ENCODE results near the gene ROS1.
"Not testable (repeated sequence)": the region's sequence is repeated elsewhere in the genome, so short reads cannot be mapped to it uniquely, and the experiment has no call there.

The ROS1 gene

DNA sequence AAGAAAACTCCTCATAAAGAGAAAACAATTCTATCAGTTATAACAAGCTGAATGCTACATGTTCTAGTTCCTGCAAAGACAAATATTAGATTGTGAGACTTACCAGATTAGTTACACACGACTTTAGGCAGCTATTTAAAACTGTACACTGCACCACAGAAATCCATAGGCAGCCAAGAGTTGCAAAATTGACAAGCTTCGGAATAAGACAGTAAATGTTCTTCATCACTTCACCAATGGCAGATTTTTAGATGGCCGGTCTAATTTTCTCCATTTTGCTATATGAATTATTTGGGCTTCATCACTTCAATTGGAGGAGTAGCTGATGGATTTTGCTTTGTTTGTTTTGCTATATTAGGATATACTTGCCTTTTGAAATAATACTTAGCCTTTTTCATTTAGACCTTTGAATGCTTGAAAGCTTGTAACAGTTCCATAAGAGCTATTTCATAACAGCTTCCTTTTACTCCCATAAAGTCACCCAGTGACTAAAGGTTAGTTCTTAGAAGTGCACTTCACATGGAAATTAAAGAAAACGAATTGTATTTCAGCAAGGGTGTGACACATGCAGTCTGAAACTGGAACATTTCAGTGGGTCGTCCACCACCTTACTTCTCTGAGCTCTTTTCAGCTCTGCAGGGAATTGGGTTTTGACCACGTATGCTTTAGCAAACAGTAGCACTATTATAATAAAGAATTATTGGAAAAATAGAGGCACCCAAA is at the start of gene ROS1:
Gene ROS1 (minus strand): TSS at position 512 of the 723 bp plus-strand sequence. CDS start 286 bp downstream, at position 226.
- no peak for DNase-seq

DNA sequence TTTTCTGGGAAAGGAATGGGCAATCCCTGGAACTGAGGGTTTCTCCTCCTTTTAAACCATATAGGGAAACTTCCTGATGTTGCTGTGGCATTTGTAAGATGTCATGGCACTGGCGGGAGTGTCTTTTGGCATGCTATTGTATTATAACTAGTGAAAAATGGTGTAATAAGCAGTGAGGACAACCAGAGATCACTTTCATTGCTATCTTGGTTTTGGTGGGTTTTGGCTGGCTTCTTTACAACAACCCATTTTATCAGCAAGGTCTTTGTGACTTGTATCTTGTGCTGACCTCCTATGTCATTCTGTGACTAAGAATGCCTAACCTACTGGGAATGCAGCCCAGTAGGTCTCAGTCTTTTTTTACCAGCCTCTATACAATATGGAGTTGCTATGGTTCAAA is 47.7 kb upstream of the ROS1 start:
- no peak for DNase-seq

DNA sequence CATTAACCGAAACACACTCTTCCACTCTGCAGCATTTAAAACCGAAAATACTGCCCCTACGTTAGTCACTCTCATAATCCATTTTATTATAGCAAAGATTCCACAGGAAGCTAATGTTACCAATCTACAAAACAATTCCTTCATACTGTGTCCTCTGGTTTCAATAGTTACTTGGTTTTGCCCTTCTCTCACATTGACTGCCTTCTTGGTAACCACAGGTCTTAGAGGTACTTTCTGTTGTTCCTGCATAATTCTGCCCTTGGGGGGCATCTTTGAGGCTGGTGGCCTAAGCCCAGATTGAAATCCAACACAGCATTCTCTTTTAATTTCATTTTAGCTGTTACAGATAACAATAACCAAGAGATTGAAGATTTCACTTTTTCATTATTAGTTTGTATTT is 46.9 kb upstream of the ROS1 start:
- no peak for DNase-seq

DNA sequence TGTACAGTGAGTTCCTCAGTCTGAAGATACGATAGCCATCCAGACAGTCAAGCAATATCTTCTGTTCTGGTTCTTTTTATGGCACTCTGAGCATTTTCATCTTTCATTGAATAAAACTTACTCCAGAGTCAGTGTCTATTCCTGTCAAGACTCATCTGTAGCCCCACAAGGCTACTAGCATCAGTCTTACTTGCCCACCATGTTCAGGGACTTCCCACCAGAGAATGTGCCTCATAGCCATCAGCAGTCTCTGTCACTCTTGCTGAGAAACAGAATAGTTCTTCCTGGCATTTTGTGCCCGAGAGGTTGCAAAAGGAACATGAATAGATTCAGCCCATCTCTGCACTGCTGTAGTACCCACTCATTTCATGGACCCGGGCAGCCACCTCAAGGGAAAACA is 44.0 kb upstream of the ROS1 start:
- DNase-seq, result no peak

DNA sequence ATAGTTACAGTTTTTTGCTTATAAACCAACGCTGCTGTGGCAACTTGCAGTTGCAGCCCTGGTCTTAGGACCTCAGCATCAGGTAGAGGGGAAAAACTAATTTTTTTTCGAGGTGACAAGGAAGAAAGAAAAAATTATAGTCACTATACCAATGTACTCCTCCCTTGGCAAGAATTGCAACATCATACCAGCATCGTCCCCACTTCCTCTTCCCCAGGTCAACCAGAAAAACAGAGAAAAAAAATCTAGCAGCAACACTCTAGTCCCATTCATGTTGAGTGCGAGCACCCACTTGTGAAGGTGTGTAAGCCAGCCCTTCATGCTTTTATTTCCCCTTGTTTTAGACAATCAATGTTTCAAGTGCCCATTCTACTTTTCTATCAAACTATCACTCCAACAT is 43.6 kb upstream of the ROS1 start:
- DNase-seq, result no peak

DNA sequence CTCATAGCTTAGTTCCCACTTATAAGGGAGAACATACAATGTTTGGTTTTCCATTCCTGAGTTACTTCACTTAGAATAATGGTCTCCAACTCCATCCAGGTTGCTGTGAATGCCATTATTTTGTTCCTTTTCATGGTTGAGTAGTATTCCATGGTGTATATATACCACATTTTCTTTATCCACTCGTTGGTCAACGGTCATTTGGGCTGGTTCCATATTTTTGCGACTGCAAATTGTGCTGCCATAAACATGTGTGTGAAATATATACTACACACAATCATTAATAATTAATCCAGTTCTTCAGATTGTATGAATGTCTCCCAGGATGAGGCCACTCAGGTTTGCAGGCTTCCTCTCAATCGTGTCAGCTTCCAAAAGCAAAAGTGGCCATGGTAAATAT is 42.8 kb upstream of the ROS1 start:
- DNase-seq, result not testable (repeated sequence)

DNA sequence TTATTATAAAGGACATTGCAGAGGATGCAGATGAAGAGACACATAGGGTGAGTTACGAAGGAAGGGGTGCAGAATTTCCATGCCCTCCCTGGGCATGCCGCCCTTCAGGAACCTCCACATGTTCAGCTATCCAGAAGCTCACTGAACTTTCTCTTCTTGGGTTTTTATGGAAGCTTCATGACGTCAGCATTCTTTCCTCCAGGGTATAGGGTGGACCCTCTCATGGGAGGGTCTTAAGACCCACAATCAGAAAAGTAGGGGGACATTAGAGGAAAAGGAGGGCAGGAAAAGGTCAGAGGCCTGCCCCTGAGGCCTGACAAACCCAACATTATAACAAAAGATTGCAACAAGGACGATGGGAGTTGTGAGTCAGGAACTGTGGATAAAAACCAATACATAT is 42.1 kb upstream of the ROS1 start:
- DNase-seq, result no peak

DNA sequence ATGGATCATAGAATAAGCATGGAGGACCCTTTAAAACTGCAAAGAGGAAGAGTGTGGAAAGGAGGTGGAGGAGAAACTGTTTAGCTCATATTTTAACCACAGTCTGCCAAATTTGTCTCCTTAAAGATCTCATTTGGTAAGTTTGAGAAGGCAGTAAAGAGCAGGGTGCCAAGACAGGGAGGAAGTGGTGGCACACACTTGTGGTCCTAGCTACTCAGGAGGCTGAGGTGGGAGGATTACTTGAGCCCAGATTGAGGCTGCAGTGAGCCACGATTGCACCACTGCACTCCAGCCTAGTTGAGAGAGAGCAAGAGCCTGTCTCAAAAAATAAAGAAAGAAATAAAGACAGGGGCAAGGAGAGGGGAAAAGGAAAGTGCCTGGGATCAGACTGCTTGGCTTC is 39.9 kb upstream of the ROS1 start:
- DNase-seq, result no peak

DNA sequence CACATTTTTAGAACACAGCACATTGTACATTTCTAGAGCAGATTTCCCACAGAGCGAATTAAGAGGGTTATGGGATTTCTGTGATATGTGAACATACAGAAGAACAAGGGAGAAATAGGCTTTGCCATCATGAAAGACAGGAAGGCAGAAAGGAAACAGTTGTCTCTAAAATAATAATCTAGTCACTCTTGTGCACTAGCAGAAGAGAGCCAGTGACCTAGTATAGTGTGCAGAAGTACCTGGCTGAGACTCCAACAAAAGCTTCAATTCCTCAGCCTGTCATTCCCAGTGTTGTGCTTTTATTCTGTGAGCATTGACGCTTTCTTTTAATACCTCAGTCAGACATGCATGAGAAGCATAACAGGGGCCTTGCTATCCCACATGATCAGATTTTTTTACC is 39.0 kb upstream of the ROS1 start:
- DNase-seq, result no peak

DNA sequence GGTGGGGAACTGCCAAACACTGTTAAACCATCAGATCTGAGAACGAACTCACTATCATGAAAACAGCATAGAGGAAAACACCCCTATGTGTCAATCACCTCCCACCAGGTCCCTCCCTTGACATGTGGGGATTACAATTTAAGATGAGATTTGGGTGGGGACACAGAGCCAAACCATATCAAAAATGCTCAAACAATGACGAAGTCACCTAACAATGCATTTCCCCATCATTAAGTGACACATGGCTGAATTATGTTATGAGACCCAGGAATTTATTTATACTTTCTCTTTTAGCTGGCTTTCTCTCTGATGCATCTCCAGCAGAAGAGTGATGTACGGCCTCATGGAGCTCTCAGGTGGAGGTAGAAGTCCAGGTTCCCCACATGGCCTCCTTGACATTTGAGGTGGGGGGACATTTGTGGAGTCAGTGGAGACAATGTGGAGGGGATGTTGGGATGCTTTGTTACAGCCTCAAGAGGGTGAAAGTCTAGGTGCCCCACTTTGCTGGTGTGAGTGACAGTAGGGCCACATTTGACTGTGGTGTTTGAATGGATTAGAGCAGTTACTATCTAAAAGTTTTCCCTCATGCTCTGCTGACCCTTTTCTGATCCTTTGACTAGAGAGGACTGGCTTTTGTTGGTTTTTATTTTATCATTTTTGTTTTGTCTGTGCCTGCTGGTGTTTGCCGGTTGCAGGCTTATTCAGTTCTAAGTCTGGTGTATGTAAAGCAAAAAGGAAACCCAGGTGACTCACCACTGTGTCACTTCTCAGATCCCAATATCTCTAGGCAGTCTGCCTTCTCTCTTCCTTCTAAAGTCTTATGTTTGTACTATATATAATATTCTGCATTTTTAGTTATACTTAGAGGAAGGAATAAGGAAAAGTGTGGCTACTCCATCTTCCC is 38.3 kb upstream of the ROS1 start:
- no peak for DNase-seq

DNA sequence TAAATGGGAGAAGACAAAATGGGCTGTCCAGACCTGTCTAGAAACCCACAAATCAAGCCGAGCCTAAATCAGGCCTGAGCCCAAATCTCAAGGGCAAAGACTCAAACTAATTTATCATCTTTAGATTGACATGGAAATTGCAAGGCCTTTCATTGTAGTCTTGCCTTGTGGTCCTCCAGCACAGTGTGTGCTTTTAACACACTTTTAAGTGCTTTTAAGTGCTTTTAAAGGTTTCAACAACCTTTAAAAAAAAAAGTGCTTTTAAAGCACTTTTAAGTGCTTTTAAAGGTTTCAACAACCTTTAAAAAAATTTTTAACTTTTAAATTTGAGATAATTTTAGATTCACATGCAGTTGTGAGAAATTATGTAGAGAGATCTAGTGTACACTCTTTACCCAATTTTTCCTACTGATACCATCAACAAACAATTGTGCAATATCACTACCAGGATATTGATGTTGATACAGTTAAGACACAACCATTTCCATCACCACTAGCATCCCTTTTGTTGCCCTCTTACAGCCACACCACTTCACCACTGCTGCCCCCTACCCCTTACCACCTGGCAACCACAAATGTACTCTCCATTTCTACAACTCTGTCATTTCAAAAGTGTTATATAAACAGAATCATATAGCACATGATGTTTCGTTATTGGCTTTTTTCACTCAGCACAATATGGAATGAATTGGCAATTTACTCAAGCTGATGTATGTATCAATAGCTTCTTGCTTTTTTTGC is 33.6 kb upstream of the ROS1 start:
- no peak for DNase-seq

DNA sequence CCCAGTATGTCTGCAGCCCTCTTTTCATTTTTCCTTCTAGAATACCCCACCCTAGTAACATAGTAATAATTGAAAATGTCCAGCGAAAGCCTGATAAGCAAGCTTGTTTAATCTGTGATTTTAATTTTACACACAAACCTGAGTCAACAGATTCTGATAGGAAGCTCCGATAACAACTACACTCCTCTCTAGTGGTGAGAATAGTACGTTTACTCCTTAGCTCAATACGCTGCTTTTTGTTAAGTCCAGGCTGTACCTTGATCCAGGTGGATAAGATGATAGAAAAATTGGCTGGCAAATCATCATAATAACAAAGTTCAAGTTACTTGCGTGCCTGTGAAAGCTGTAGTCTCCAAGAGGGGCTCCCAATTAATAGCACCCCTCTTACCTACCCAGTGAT is 31.3 kb upstream of the ROS1 start:
- DNase-seq, result no peak

DNA sequence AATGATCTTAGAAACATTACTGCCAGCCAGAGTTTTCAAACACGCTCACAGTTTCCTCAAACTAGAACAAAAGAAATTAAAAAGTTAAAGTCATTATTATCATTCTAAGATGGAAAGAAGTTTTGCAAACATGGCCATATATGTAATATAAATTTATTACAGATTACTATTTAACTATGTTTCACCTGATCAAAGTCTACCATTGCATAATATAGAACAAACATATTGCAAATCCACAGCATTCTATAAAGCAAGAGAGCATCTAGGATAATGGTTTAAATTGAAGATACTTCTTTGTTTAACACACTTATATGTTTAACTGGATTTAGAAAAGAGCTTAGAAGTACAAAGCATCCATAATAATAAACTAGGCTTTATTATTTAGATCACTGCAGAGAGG is 30.5 kb upstream of the ROS1 start:
- DNase-seq, result no peak

DNA sequence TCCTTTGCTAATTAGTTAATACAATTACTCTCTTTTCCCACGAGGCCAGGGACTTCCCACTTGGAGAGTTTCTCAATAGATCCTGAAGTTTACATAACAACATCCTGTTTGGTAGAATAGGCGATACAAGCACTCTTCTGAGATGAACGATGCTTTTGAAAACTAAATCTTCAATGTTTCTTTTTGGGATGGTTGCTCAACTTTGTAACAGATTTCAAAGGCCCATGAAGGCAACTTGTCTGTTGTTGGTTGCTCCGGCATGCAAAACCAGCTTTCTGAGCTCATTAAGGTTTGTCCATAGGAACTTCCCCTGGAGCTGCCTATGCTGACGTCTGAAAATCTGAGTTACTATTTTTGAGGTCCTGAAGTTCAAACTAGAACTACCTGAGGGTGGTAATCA is 25.9 kb upstream of the ROS1 start:
- no peak for DNase-seq

DNA sequence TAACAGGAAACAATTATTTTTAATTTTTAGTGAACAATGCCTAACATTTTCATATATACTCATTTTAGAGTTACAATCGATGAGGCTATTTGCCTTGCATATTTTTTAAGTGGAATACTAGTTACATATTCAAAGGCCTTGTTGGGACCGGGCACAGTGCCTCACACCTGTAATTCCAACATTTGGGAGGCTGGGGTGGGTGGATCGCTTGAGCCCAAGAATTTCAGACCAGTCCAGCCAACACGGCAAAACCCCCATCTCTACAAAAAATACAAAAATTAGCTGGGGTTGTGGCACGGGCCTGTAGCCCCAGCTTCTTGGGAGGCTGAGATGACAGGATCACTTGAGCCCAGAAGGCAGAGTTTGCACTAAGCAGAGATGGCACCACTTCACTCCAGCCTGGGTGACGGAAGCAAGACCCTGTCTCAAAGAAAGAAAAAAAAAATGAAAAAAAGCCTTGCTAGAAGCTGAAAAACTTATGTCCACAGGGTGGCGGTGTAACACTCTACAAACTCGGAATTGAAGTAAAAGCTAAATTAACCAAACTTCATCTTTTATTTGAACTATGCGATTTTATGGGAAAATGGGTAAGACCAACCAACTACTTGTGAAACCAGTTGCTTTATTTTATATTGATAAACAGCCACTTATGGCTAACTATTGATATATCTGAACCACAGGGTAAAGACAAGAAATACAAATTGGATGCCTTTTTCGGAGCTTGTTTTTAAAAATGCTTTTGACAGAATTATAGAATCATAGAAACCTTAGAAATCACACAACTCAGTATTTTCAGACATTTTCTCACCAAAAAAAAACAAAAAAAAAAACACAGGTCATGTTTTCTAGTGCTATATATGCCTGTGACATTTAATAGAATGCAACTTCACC is 24.1 kb upstream of the ROS1 start:
- peak; percentile 74 for DNase-seq

DNA sequence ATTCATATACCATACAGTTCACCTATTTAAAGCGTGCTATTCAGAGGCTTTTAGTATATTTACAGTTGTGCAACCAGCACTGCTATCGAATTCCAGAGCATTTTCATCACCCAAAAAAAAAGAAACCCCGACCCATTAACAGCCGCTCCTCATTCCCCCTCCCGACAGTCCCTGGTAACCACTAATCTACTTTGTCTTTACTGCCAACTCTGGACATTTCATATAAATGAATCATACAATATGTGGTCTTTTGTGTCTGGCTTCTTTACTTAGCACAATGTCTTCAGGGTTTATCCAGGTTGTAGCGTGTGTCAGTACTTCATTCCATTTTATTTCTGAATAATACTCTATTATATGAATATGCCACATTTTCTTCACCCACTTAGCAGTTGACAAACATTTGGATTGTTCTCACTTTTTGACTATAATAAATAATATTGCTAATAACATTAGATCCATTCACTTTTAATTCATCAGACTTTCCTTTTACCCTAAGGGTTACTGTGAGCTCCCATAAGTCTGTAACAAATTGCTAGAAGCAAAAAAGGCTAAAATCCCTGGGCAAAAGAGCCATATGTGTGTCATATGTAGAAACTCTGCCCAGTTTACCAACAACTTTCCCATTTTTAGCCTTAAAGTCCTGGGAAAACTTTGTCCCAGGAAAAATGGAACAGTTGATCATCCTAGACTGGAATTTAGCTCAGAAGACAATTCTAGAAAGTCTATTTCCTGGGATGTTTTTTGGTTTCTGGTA is 23.2 kb upstream of the ROS1 start:
- no peak for DNase-seq

DNA sequence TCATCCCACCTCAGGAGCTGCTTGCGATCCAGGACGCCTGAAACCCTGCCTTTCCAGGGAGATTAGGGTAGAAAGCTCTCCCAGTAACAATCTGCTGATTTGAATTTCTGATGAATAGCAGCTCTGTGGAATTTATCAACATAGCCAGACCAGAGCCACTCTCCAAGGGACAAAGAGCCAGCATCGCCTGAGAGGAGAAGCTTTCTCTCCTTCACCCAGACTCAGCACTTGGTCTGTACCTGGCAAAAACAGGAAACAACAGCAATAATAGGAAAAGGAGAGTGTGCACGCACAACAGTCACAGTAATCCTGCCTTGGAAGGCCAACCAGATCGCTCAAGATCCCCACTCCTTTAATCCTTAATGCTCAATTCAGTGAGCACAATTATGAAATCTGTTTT is 22.3 kb upstream of the ROS1 start:
- DNase-seq, result no peak

DNA sequence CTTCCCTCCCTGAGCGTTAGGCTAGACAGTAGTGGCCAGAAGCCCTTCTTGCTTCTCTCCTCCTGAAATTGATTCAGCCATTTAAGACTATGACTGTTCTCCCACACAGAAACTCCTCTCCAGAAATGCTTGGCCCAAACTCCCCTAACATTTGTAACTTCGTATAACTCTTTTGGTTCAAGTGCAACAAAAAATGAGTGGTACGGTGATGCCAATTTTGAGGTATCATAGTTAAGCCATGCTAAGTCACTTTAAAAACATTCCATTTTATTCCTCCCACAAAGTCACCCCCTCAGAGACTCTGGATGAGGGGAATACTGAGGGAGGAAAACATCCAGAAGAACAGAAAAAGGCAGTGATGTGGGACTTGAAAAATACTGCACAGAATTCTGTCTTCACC is 21.1 kb upstream of the ROS1 start:
- DNase-seq, result no peak

DNA sequence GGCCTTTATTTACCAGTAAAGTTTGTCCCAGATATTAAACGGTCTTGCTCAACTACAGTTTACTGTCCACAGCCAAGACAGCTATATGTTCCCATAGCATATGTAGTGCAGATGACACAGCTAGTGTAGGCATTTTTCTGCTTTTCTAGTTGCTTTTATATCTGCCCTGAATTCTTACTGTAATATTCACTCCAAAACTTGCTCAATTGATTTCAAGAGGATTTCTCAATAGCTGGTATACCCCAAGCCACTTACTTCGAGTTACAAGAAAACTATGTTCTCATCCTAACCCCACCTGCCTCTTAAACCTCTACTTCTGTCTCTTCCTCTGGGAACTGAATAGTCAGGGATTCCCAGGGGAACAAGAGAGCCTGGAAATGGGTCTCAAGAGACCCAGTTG is 18.9 kb upstream of the ROS1 start:
- no peak for DNase-seq

DNA sequence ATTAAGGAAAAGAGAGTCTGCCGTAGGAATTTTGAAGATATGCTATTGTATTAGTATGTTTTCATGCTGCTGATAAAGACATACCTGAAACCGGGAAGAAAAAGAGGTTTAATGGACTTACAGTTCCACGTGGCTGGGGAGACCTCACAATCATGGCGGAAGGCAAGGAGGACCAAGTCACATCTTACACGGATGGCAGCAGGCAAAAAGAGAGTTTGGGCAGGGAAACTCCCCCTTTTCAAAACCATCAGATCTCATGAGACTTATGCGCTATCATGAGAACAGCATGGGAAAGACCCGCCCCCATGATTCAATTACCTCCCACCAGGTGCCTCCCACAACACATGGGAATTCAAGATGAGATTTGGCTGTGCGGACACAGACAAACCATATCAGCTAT is 16.6 kb upstream of the ROS1 start:
- not testable (repeated sequence) for DNase-seq

DNA sequence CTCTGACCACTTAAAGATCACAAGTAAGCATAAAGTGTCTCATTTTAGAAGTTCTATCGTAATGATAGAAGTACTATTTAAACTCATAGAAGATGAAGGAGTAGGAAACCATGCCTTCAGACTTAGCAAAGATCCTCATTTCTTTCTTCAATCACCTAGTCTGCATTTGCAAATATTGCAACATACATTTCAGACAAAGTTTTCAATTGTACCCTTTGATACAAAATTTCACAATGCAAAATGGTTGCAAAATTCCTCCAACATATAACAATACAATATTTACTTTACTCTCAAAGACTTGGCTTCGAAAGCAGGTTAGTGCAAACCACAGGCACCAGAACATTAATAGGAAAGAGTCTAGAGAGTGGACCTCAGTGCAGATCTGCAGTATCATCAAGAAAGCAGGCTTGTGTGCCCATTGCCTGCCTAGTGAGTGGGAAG is 16.1 kb upstream of the ROS1 start:
- DNase-seq, result no peak
